OCI-LY3 (cell line): ENCODE data around the gene DLG4.

ENCODE experiments used
- CTCF ChIP-seq: fragments of 200-600, 300-600 bp; sonication (generic); IDR thresholded peaks from 2 replicates; pipeline ENCODE4 v1.5.1; 2014; ENCODE audit warnings: antibody characterized with exemption, low read length, low read depth
- EZH2phosphoT487 ChIP-seq: fragments of 200-600 bp; shearing (Covaris generic); IDR thresholded peaks from 2 replicates; pipeline ENCODE4 v1.6.1; 2018; ENCODE audit warnings: antibody characterized with exemption, mixed run types, low read depth

- TF ChIP-seq CTCF (no peak), EZH2phosphoT487 (no peak)
Measured at GRCh38 chr17:7256766-7257456, 37.3 kb upstream of the DLG4 start.
